ENCODE results near the gene R3HDML. TPM values are rescaled to one million over a fixed set of nuclear protein-coding genes. Genes with fewer than 3 reads are reported as not detected.

Gene R3HDML
- total RNA-seq, 1 donor from 2014 or later, result not detected

DNA sequence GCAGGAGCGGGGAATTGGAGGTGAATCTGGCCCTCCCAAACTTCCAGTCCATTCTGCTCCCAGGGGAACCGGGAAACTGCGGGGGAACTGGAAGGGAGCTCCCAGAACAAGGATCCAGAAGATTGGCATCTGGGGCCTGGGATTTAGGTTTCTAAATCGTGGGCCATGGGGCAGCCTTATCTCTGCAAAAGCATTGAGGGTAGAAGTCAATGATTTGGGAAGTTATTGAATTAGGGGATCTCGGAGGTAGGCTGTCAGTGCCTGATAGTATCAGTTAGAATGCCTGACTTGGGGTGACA lies 63.8 kb downstream of the R3HDML start:
- Mint-ChIP-seq H3K9me3 (no peaks in the 10 kb centered on the region), H3K4me3 (no peak overlapping the region), H3K27ac (no peak overlapping the region), H3K27me3 (ENCODE audit: low read depth) (peaks cover 21% of the 10 kb centered on the region), H3K36me3 (no peaks in the 10 kb centered on the region), H3K4me1 (no peaks in the 10 kb centered on the region)
- TF ChIP-seq, protein P1, sequence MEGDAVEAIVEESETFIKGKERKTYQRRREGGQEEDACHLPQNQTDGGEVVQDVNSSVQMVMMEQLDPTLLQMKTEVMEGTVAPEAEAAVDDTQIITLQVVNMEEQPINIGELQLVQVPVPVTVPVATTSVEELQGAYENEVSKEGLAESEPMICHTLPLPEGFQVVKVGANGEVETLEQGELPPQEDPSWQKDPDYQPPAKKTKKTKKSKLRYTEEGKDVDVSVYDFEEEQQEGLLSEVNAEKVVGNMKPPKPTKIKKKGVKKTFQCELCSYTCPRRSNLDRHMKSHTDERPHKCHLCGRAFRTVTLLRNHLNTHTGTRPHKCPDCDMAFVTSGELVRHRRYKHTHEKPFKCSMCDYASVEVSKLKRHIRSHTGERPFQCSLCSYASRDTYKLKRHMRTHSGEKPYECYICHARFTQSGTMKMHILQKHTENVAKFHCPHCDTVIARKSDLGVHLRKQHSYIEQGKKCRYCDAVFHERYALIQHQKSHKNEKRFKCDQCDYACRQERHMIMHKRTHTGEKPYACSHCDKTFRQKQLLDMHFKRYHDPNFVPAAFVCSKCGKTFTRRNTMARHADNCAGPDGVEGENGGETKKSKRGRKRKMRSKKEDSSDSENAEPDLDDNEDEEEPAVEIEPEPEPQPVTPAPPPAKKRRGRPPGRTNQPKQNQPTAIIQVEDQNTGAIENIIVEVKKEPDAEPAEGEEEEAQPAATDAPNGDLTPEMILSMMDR (IDR thresholded peaks at IDR 0.05; ENCODE audit: unreplicated experiment), result no peak
- DNase-seq (ENCODE audit: low spot score in 2 of 2, unreplicated experiment in 2 of 2), result no peak

Other genes starting within 250 kb of the R3HDML start
- 3.4 to 4.2 TPM (median 3.5 TPM) in 3 replicates for gene JPH2, start 149.9 kb upstream of the R3HDML start, total RNA-seq
- 31.3 to 31.7 TPM (median 31.5 TPM) in 3 replicates for gene OSER1, start 126.3 kb upstream of the R3HDML start, total RNA-seq
- 0.16 to 0.54 TPM (median 0.40 TPM) in 3 replicates for gene GDAP1L1, start 89.7 kb upstream of the R3HDML start, total RNA-seq
- gene FITM2, start 25.8 kb upstream of the R3HDML start, total RNA-seq, result 3.6 to 4.2 TPM (median 3.6 TPM) in 3 replicates
- 0.09 to 0.20 TPM (median 0.13 TPM) in 3 replicates for gene HNF4A, start 18.7 kb downstream of the R3HDML start, total RNA-seq
- 20.5 to 22.5 TPM (median 22.4 TPM) in 3 replicates for gene TTPAL, start 138.8 kb downstream of the R3HDML start, total RNA-seq
- 42.0 to 45.0 TPM (median 42.9 TPM) in 3 replicates for gene SERINC3, start 185.0 kb downstream of the R3HDML start, total RNA-seq
- gene PKIG, start 245.5 kb downstream of the R3HDML start, total RNA-seq, result 50.4 to 59.1 TPM (median 51.6 TPM) in 3 replicates

All from mesothelial cell of epicardium (in vitro differentiated cells).